Right ventricle myocardium superior (tissue), 1 donor: ENCODE measurements around the gene FRMD5. TPM values are rescaled to one million over a fixed set of nuclear protein-coding genes. Genes with fewer than 3 reads are reported as not detected.

ENCODE experiments used
- ATAC-seq: fragments of 200-7000 bp; cut with Tn5 transposase; one replicate; pipeline ENCODE4 v1.9.1; 2020; ENCODE audit warnings: mild to moderate bottlenecking; ENCODE audit not compliant: poor library complexity
- DNase-seq: peaks from one replicate; pipeline ENCODE4 v3.0.0-alpha.2; 2020
- intact Hi-C: fragments of 100-400 bp; cut with DNase I; formaldehyde crosslinking; loops from one replicate; pipeline ENCODE4 v1.11.2; 2022
- total RNA-seq: library from RNA; stranded (reverse); fragmentation: NEBNext Ultra II Directional; extraction: Animal tissue kit (Norgen Biotek cat#: 25700); gene quantifications from one replicate; pipeline ENCODE4 v1.2.1, GENCODE V29; 2021
- donor health status: DM: no; HTN: yes; CAD: no; lungs with severe emphysema.

The FRMD5 gene
- total RNA-seq, 1 donor from 2014 or later: 44.0 TPM

GRCh38 chr15:43919540-43920253 is 275.4 kb downstream of the FRMD5 start:
- no peak for DNase-seq
- ATAC-seq: peak; percentile 11
- intact Hi-C loops: no loop called here

- no peak for ATAC-seq
- no peak for DNase-seq
- intact Hi-C loops: no loop called here
Observed at GRCh38 chr15:43918717-43919116, 276.4 kb downstream of the FRMD5 start.

- ATAC-seq: peak; percentile 62
Observed at GRCh38 chr15:43916326-43916660, 278.8 kb downstream of the FRMD5 start.

GRCh38 chr15:43915631-43916325 is 279.3 kb downstream of the FRMD5 start:
- ATAC-seq (peak; percentile 37), DNase-seq (no peak)
- intact Hi-C loops: no loop called here

More at GRCh38 chr15:43916326-43916660, 278.8 kb downstream of the FRMD5 start:
- intact Hi-C loops: no loop called here
- DNase-seq: no peak

GRCh38 chr15:43913941-43914340 is 281.1 kb downstream of the FRMD5 start:
- DNase-seq (no peak), ATAC-seq (no peak)
- intact Hi-C loops: no loop called here

- intact Hi-C loops: no loop called here
- DNase-seq (no peak), ATAC-seq (peak; percentile 65)
Observed at GRCh38 chr15:43913026-43913780, 281.9 kb downstream of the FRMD5 start.

GRCh38 chr15:43912208-43912607 is 282.9 kb downstream of the FRMD5 start:
- intact Hi-C loops: no loop called here
- DNase-seq (no peak), ATAC-seq (no peak)

GRCh38 chr15:43911235-43911781 is 283.8 kb downstream of the FRMD5 start:
- DNase-seq: peak; percentile 56
- intact Hi-C loops: no loop called here
- ATAC-seq: peak; percentile 75

- intact Hi-C loops: no loop called here
- DNase-seq: no peak
- no peak for ATAC-seq
Observed at GRCh38 chr15:43908516-43909050, 286.5 kb downstream of the FRMD5 start.

GRCh38 chr15:43905755-43906154 is 289.3 kb downstream of the FRMD5 start:
- no peak for ATAC-seq
- intact Hi-C loops: no loop called here
- no peak for DNase-seq

- ATAC-seq: peak; percentile 80
Observed at GRCh38 chr15:43903864-43904290, 291.2 kb downstream of the FRMD5 start.

GRCh38 chr15:43901495-43901894 is 293.6 kb downstream of the FRMD5 start:
- ATAC-seq (no peak), DNase-seq (no peak)
- intact Hi-C loops: loop anchor here (5.0 kb wide), 2 partner anchors 166 to 316 kb away; no protein-coding TSS in a partner anchor

More at GRCh38 chr15:43903864-43904290, 291.2 kb downstream of the FRMD5 start:
- DNase-seq: no peak
- intact Hi-C loops: loop anchor here (5.0 kb wide), 2 partner anchors 163 to 313 kb away; no protein-coding TSS in a partner anchor

GRCh38 chr15:43900996-43901395 is 294.1 kb downstream of the FRMD5 start:
- DNase-seq (no peak), ATAC-seq (no peak)
- intact Hi-C loops: loop anchor here (5.0 kb wide), 2 partner anchors 166 to 316 kb away; no protein-coding TSS in a partner anchor

GRCh38 chr15:43899928-43900327 is 295.1 kb downstream of the FRMD5 start:
- intact Hi-C loops: loop anchor here (5.0 kb wide), 2 partner anchors 167 to 317 kb away; no protein-coding TSS in a partner anchor
- no peak for ATAC-seq

GRCh38 chr15:43898891-43899290 is 296.2 kb downstream of the FRMD5 start:
- ATAC-seq: no peak
- intact Hi-C loops: no loop called here
- no peak for DNase-seq

More at GRCh38 chr15:43899928-43900327, 295.1 kb downstream of the FRMD5 start:
- no peak for DNase-seq

- no peak for DNase-seq
- intact Hi-C loops: no loop called here
- no peak for ATAC-seq
Observed at GRCh38 chr15:43896543-43896942, 298.5 kb downstream of the FRMD5 start.

- no peak for ATAC-seq
- DNase-seq: no peak
- intact Hi-C loops: no loop called here
Observed at GRCh38 chr15:43895586-43895985, 299.5 kb downstream of the FRMD5 start.

GRCh38 chr15:43893956-43894355 is 301.1 kb downstream of the FRMD5 start:
- DNase-seq (peak; percentile 73), ATAC-seq (peak; percentile 94)
- intact Hi-C loops: no loop called here

- intact Hi-C loops: no loop called here
- ATAC-seq: no peak
- no peak for DNase-seq
Observed at GRCh38 chr15:43889042-43889441, 306.0 kb downstream of the FRMD5 start.
